NCI-H510A (cell line): Measurements from ENCODE around the gene ANAPC10.
"Not testable (repeated sequence)": the region's sequence is repeated elsewhere in the genome, so short reads cannot be mapped to it uniquely, and the experiment has no call there.

Experiments
- DNase-seq: peaks from one replicate; lab custom pipeline; 2025; lab: John Stamatoyannopoulos, UW

The ANAPC10 gene

GRCh38 chr4:145071560-145071959 is 26.4 kb downstream of the ANAPC10 start:
- DNase-seq = no peak

- DNase-seq = no peak
Observed at GRCh38 chr4:145069361-145069760, 28.6 kb downstream of the ANAPC10 start.

GRCh38 chr4:145066063-145066501 is 31.9 kb downstream of the ANAPC10 start:
- no peak for DNase-seq

- no peak for DNase-seq
Observed at GRCh38 chr4:145061318-145061920, 36.6 kb downstream of the ANAPC10 start.

GRCh38 chr4:145058256-145058655 is 39.7 kb downstream of the ANAPC10 start:
- DNase-seq = no peak

GRCh38 chr4:145056325-145057130 is 41.5 kb downstream of the ANAPC10 start:
- no peak for DNase-seq

GRCh38 chr4:145055533-145056257 is 42.3 kb downstream of the ANAPC10 start:
- no peak for DNase-seq

GRCh38 chr4:145049241-145049640 is 48.8 kb downstream of the ANAPC10 start:
- DNase-seq = no peak

- no peak for DNase-seq
Observed at GRCh38 chr4:145048817-145049216, 49.2 kb downstream of the ANAPC10 start.

GRCh38 chr4:145047151-145047550 is 50.8 kb downstream of the ANAPC10 start:
- no peak for DNase-seq

- no peak for DNase-seq
Observed at GRCh38 chr4:145045180-145045579, 52.8 kb downstream of the ANAPC10 start.

- DNase-seq = no peak
Observed at GRCh38 chr4:145044341-145044740, 53.7 kb downstream of the ANAPC10 start.

GRCh38 chr4:145043306-145043705 is 54.7 kb downstream of the ANAPC10 start:
- DNase-seq = no peak

- no peak for DNase-seq
Observed at GRCh38 chr4:145042601-145043285, 55.3 kb downstream of the ANAPC10 start.

- no peak for DNase-seq
Observed at GRCh38 chr4:145041378-145041777, 56.6 kb downstream of the ANAPC10 start.

- no peak for DNase-seq
Observed at GRCh38 chr4:145035494-145036136, 62.4 kb downstream of the ANAPC10 start.

GRCh38 chr4:145034727-145035211 is 63.2 kb downstream of the ANAPC10 start:
- DNase-seq = no peak

- no peak for DNase-seq
Observed at GRCh38 chr4:145019346-145019745, 78.7 kb downstream of the ANAPC10 start.

- DNase-seq = no peak
Observed at GRCh38 chr4:145014365-145014764, 83.6 kb downstream of the ANAPC10 start.

- DNase-seq = no peak
Observed at GRCh38 chr4:145012841-145013240, 85.2 kb downstream of the ANAPC10 start.

- DNase-seq = no peak
Observed at GRCh38 chr4:145011636-145012035, 86.4 kb downstream of the ANAPC10 start.

- not testable (repeated sequence) for DNase-seq
Observed at GRCh38 chr4:145010315-145010714, 87.7 kb downstream of the ANAPC10 start.
